TTC549 (cell line): ENCODE results near the gene RHBDD3.
"Not testable (repeated sequence)": the region's sequence is repeated elsewhere in the genome, so short reads cannot be mapped to it uniquely, and the experiment has no call there.

Experiments
- FAIRE-seq: peaks from 2 replicates; lab custom pipeline; 2012; peaks lifted over from hg19 to GRCh38; lab: Jason Lieb, UNC

Gene RHBDD3

DNA sequence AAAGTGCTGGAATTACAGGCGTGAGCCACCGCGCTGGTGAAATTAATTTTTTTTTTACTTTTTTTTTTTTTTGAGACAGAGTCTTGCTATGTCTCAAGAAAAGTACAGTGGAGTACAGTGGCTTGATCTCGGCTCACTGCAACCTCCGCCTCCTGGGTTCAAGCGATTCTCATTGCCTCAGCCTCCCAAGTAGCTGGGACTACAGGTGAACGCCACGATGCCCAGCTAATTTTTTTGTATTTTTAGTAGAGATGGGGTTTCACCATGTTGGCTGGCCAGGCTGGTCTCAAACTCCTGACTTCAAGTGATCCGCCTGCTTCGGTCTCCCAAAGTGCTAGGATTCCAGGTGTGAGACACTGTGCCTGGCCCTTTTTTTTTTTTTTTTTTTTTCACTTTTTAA lies 19.9 kb downstream of the RHBDD3 start:
- not testable (repeated sequence) for FAIRE-seq

DNA sequence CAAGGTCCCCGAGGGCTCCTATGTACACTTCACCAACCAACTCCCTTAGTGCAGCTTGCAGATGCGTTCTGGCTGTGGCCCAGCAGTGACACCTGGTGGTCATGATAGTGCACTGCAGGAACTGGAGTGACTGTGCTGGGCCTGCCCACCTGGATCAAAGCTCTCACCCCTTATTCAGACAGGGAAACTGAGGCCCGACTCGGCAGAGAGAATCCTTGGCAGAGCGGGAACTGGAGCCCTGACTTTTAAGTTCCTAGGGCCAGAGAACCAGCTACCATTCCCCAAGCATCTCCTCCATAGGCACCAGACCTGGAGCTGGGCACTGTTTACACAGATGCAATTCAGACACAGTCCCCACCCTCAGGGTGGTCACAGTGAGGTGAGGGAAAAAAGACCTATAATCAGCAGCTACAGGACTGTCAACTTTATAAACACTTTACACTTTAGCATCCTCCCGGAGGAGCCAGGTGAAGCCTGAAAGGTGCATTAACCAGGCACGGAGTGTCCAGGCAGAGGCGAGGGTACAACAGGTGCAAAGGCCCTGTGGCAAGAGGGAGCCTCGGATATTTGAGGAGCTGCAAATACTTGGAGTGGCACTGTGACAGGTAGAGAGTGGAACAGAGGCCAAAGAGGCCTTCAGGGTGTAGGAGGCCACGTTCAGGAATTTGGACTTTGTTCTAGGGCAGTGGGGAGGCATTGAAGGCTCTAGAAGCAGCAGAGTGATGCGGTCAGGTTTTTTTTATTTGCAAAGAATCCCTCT lies 22.0 kb downstream of the RHBDD3 start:
- no peak for FAIRE-seq

DNA sequence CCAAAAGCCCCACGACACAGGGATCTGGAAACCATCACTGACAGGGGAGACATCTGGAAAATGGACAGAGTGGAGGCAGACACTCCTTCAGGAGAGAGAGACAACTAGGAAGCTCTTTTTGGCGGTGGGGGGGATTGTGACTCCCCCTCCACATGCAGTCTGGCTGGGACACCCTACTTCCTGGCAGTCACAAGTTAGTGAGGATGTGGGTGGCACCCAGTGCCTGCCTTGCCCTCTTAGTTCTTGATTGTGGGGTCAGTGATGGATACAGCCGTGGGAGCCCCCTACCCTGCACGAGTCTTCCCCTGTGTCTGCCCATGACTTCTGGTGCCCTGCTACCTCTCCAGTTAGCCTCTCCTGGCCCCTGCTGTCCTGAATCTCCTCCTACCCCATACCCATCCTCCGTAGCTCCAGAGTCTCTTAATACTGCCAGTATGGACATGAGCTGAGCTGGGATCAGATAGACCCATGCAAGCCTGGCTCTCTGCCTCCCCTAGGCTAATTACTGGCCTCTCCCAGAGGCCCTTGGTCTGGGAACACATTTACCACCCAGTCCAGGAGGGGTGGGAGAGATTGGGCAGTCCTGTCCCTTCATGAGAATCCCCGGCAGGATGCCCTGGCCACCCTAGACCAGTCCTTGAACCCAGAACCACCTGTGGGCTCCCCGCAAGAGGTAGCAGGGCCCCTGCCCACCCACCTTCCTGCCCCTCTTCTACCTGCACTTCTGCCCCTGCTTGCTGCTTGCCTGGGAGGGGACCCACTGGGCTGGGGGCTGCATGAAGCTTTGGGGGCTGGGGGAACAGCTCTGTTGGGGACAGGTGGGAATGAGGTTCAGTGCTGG lies 22.8 kb downstream of the RHBDD3 start:
- FAIRE-seq, result no peak

DNA sequence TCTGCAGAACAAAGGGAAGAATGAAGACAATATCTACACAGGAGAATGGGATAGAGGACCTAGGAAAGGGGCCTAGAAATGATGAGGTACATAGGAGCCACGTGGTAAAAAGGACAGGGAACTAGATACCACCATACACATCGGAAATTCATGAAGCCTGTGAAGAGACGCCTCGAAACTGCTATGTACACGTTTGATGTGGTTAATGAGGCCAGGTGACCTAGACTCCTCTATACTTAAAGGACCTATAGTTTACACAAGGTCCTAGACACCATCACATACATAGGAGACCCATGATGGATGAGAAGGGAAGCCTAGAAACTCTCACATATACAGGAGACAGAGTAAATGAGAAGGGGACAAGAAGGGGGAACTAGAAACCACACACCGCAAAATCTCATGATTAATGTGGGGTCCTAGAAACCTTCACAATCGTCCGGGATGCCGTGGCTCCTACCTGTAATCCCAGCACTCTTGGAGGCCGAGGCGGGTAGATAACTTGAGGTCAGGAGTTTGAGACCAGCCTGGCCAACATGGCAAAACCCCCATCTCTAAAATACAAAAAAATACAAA lies 23.8 kb downstream of the RHBDD3 start:
- no peak for FAIRE-seq

DNA sequence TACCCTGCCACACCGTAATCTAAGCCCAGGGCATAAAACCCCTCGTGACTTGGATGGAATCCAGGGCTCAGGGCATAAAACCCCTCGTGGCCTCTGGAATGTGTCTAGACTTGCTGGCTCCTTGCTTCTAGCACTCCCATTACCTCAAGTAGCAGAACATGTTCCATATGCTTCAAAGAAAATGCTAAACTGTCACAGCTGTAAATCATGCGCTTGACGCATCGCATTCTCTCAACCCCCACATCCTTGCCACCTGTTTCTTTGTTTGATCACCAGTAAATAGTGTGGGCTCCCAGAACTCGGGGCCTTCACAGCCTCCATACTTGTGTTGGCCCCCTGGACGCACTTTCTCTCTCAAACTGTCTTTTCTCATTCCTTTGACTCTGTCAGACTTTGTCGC lies 27.3 kb downstream of the RHBDD3 start:
- FAIRE-seq, result not testable (repeated sequence)

DNA sequence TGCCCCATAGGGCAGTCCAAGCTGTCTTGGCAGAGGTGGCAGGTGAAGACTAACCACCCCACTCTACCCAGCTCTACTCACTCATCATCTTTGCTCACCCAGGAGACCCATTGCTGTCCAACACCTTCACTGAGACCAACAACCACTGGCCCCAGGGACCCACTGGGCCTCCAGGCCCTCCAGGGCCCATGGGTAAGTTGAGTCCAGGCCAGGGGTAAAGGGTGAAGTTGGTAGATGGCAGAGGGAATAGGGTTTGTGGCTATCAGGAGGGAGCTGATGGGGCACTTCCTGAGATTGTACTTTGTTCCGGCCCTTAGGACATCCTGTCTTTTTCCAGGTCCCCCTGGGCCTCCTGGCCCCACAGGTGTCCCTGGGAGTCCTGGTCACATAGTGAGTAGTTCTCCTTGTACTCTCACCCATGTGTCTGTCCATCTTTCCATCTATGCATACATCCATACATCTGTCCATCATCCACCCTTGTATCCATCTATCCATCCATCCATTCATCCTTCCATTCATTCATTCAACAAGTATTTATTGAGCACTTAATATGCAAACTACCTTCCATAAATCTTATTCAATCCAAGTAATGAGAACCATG lies 34.4 kb downstream of the RHBDD3 start:
- FAIRE-seq, result no peak

DNA sequence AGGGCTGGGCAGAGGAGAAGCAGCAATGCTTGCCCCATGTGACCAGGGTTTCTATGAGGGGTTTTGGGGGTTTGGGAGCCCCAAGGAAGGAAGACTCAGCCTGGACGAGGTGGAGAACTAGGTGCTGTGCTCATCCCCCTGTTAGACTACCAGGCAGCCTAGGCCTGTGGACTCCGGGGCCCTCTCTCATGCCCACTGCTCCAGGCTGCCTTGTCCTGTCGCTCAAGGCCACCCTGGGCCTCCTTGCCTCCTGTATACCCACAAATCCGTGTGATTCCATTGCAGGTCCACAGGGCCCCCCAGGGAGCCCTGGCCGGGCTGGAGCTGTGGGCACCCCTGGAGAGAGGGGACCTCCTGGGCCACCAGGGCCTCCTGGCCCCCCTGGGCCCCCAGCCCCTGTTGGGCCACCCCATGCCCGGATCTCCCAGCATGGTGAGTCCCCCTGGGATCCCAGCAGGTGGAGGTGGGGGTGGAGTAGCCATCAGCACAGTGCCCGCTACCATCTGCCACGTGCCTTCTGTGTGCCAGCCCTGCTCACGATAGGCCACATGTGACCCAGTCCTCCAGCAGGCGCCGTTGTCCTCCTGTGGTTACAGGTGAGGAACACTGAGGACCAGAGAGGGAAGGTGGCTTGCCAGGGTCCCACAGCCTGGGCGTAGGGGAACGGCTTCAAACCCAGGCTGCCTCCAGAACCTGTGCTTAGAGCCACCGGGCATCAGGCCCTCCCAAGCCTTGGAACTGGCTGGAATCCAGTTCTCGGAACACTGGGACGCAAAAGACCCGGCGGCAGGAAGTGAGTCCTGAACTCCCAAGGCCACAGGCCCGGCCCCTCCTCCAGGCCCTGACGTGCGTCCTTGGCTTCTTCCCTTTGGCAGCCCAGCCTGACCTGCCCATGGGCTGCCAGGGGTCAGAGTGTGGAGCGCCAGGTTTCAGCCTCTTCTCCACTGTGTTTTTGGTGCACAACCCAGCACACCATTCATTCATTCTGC lies 35.5 kb downstream of the RHBDD3 start:
- no peak for FAIRE-seq

DNA sequence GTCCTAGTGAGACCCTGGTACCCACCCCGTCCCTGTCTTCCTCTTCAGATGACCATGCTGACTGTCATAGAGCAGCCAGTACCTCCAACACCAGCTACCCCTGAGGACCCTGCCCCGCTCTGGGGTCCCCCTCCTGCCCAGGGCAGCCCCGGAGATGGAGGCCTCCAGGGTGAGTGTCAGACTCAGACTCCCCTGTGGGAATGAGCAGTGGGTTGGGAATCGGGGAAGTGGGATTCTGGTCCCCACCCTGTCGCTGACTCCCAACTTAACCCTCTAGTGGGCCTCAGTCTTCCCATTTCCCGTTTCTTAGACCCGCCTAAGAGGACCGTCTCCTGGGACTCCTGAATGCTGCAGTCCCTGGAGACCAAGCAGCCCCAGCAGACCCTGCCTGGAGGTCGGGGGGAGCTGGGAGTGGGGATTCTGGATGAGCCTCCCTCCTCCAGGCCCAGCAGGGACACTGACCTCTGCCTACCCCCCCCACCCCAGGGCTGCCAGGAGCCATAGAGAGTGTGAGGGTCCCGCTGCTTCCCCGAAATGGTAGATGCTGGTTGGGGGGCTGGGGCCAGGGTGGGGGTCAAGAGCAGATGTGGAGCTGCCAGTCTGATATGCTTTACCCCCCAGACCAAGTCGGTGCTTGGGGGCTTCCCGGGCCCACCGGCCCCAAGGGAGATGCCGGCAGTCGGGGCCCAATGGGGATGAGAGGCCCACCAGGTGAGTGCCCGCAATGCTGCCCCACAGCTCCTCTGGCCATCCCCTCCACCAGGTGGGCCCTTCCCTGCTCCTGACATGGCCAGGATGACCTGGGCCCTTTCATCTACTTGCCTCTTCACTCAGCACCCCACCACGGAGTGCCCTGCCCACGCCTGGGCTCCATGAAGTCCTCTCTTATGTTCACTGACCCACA lies 36.6 kb downstream of the RHBDD3 start:
- FAIRE-seq, result no peak

DNA sequence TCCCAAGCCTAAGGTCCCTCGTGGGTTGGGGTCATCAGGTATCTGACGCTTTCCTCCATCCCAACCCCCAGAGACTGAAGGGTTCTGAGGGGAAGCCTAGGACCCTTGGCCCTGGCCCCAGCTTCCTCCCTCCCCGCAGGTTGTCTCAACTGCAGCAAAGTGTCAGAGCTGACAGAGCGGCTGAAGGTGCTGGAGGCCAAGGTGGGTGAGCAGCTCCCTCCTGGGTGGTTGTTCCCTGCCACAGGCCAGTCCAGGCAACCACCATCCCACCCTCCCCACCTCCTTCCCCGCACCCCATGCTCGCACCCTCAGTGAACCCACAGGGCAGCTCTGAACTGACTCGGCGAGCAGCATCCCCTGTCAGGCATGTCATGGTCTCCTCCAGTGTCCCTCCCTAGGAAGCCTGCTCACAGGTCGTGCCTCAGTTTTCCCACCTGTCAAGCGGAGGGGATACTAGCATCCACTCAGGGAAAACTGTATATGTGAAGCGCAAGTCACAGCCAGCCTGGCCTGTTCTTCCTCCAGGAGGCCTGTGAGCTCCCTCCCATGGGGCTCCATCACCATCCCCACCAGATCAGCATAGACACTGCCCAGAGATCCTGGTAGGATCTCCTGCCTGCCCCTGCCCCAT lies 41.3 kb downstream of the RHBDD3 start:
- no peak for FAIRE-seq

DNA sequence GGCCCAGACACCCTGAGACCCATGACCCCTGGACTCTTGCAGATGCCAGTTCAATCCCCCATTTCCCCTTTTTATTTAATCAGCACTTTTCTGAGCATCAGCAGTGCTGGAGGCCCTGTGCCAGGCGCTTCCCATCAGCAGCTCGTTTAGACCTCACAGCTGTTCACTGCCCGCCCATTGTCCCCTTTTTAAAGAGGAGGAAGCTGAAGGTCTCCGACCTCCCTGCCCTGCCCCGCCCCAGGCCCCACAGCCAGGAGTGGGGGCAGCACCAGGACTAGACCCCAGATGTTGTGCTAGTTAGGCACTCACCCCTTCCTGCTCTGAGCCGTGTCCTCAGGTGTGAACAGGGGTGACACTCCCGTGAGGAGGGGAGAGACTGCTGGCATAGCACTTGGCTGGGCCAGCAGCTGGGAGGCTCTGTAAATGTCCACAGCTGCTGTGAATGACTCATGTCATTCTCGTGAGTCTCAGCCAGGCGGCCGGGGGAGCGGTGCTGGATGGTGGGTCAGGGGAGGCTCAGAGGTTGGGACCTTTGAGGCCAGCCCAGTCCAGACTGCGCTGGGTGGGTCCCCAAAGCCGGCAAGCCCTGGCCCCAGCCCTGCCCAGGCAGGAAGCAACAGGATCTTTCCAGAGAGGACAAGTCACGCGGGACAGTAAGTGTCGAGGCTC lies 42.2 kb downstream of the RHBDD3 start:
- FAIRE-seq, result no peak

DNA sequence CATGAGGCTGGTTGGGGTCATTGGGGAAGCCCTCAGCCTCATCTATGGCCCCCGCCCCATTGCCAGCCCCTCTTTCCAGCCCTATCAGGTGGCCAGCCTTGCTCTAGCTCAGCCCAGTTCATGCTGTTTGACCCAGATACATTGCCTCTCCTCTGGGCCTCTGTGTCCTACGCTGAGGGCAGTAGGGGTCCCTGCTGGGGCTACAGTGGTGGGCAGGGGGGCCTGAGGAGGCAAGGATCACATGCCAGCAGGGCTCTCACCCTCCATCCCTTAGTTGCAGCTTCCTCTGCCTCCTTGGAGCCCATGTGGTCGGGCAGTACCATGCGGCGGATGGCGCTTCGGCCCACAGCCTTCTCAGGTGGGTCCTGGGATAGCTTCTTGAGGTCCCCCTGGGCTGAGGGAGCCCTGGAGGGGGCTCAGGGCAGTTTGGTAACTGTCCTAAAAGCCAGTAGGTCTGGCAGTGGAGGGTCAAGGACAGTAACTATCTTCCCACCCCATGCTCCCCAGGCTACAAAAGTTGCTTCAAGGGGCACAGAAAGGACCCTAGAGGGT lies 42.8 kb downstream of the RHBDD3 start:
- FAIRE-seq, result no peak

DNA sequence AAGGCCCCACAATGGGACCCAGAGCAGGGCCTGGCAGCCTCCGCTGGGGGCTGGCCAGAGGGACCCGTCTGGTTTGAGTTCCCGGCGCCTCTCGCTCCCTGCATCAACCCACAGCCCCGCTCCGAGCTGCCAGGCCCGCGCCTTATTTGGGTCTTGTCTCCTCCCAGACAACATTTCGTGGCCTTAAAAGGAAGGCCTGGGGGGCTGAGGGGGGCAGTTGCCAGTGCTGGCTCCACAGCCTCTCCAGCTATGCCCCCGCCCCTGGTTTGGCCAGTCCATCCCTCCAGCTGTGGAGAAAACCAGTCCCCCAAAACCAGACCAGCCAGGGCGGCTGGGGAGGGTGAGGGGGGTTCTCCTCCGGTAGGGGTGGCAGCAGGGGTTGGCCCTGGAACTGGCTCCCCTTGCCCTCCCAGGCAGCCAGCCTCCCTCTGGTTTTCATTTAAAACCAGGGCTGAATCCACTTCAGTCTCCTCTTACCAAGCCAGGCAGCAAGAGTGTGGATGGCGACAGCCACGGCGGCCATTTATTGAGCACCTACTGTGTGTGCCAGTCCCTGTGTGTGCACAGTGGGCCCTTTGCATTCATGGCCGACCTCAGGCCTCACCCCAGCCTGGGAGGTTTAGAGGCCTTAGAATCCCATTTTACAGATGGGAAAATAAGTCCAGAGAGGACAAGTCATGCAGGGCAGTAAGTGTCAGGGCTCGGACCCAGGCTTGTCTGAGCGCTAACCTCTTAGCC lies 43.5 kb downstream of the RHBDD3 start:
- FAIRE-seq, result no peak

DNA sequence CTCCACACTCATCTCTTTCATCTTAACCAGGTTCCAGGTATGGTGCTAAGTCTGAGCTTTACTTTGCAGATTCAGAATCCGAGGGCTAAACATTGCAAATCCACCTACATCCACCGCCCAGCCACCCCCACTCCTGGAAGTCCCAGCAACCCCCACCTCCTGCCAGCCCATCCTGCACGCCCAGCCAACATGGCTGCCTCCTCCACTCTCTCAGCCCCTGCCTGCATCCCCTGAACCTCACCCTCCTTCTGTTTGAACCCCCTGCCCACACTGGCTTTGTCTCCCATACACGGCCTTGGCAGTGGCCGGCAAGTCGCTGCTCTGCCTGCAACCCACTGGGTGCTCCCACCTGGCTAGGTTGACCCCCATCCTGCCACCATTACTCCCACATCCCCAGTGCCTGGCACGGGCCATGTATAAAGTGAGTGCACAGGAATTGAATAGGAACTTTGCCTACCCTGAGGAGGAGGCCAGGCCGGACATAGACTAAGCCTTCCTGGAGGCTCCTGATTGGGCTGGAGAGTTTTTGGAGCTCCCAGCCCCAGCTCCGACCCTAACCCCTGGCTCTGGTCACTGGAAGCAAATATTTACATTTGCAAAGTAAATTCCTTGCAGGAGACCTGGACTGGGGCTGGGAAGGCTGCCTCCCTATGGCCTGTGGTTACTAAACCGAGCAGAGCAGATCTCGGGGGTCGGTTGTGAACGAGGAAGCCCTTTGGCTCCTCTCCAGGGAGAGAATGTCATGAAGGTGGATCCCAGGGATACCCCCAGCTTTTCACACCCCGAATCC lies 47.7 kb downstream of the RHBDD3 start:
- no peak for FAIRE-seq

DNA sequence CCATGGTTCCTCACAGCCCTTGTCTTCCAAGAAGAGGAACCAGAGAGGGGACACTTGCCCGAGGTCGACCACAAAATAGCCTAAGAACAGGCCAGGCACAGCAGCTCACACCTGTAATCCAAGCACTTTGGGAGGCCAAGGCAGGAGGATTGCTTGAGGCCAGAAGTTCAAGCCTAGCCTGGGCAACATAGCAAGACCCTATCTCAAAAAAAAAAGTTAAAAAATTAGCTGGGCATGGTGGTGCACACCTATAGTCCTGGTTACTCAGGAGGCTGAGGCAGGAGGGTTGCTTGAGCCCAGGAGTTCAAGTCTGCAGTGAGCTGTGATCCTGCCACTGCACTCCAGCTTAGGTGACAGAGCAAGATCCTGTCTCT lies 48.4 kb downstream of the RHBDD3 start:
- FAIRE-seq, result not testable (repeated sequence)

DNA sequence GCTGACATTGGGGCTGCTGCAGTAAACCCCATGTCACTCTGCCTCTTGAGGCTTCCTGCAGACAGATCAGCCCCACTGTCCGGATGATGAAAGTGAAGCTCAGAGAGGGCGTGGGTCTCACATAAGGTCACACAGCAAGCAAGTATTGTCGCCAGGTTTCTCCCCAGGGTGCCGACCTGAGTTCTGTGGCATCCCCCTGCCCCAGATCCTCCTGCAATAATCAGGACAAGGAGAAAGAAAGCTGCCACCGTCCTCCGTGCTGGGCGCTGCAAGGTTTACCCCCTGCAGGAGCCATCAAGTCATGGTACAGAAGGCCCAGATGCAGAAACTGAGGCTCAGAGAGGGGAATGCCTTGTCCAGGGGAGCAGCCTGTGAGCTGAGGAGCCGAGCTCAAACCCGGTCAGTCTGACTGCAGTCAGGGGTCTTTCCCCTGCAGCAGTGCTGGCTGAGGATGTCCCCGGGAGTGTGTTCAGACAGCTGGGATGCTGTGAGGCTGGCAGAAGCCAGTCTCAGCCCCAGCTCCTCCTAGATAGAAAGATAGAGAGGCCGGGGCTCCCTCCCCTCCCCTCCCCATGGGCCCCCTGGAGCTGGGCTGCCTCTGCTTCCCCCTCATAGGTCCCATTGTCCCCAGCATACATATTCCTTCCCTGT lies 48.9 kb downstream of the RHBDD3 start:
- no peak for FAIRE-seq

DNA sequence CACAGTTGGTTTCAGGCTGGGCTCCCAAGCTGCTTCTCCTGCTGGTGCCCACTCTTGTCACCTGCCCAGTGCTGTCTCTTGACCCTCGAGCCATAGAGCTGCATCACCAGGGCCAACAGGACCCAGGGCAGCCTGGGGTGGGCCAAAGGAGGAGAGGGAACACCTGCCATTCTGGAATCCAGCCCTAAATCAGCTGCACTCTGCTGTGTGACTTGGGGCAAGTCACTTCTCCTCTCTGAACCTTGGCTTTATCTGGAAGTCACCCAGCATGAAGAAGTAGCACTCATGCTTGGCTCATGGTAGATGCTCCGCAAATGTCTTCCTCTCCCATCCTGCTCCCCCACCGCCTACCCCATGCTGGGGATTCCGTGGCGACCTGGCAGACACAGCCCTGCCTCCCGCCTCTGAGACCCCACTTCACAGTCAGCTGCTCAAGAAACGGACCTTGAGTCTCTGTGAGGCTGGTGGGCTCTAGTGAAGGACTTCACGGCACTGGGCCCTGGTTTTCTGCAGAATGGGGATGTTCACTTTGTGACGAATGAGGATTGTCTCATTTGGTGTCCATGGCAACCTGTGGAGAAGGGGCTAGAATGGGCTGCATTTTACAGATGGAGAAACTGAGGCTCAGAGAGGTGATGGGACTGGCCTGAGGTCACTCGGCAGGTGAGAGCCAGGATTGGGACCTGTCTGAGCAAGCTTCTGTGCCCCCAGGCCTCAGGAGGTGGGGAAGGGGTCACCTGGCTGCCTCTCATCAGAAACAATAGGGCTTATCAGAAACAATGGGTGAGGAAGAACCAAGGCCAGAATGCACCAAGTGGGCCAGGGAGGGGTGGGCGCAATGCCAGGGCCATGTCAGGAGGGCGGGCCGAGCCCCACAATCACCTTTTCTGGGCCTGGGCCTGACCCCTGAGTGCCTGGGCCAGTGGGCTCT lies 49.7 kb downstream of the RHBDD3 start:
- FAIRE-seq, result no peak
